AG09319 (cell line): ENCODE data around the gene CAPN12.

Source experiments
- DNase-seq: peaks from one replicate; pipeline ENCODE4 v3.0.0-alpha.2; 2010; ENCODE audit warnings: low read depth; ENCODE audit errors: extremely low read depth
- CTCF ChIP-seq: IDR thresholded peaks from 2 replicates; pipeline ENCODE4 v1.5.1; 2011; ENCODE audit warnings: low read depth, mild to moderate bottlenecking, inconsistent platforms, low read length, moderate library complexity

The CAPN12 gene

GRCh38 chr19:38727868-38728660 lies 16.2 kb downstream of the CAPN12 start:
- no peak for DNase-seq
- TF ChIP-seq CTCF, result no peak

GRCh38 chr19:38727306-38727867 lies 16.9 kb downstream of the CAPN12 start:
- no peak for TF ChIP-seq CTCF
- no peak for DNase-seq

- TF ChIP-seq CTCF, result no peak
- no peak for DNase-seq
Measured at GRCh38 chr19:38726761-38727301, 17.4 kb downstream of the CAPN12 start.

- no peak for TF ChIP-seq CTCF
- no peak for DNase-seq
Measured at GRCh38 chr19:38726284-38726673, 18.0 kb downstream of the CAPN12 start.

GRCh38 chr19:38725469-38726283 lies 18.6 kb downstream of the CAPN12 start:
- DNase-seq, result no peak

More at GRCh38 chr19:38725469-38726283, 18.6 kb downstream of the CAPN12 start:
- no peak for TF ChIP-seq CTCF
